Activated CD8-positive, alpha-beta memory T cell treated with anti-CD3 and anti-CD28 coated beads, Interleukin-2, amount 50 U/mL, for 1 hour (primary cell): Measurements from ENCODE around the gene REN.

ENCODE experiments used
- DNase-seq: peaks from one replicate; pipeline ENCODE4 v3.0.0-alpha.2; 2020; ENCODE audit errors: extremely low read depth

The REN gene

GRCh38 chr1:204131978-204132377 lies 34.2 kb downstream of the REN start:
- no peak for DNase-seq

GRCh38 chr1:204130981-204131892 lies 34.9 kb downstream of the REN start:
- DNase-seq, result no peak

DNA sequence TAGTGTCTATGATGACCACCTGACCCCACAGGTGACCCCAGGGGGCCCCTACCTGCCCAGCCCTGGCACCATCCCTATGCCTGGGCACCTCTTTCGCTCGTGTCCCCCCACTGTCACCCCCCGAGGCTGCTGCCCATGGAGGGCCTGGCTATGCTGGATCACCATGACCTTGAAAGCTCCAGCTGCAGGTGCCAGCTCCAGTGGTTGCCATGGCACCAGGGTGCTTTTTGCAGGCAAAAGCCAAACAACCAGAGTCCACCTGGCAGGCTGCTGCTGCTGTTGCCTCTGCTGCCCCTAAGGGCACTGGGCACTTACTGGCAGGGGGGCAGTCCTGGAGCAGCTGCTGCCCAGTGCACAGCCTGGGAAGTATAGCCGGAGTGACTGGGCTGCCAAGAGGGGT lies 36.0 kb downstream of the REN start:
- DNase-seq, result no peak

DNA sequence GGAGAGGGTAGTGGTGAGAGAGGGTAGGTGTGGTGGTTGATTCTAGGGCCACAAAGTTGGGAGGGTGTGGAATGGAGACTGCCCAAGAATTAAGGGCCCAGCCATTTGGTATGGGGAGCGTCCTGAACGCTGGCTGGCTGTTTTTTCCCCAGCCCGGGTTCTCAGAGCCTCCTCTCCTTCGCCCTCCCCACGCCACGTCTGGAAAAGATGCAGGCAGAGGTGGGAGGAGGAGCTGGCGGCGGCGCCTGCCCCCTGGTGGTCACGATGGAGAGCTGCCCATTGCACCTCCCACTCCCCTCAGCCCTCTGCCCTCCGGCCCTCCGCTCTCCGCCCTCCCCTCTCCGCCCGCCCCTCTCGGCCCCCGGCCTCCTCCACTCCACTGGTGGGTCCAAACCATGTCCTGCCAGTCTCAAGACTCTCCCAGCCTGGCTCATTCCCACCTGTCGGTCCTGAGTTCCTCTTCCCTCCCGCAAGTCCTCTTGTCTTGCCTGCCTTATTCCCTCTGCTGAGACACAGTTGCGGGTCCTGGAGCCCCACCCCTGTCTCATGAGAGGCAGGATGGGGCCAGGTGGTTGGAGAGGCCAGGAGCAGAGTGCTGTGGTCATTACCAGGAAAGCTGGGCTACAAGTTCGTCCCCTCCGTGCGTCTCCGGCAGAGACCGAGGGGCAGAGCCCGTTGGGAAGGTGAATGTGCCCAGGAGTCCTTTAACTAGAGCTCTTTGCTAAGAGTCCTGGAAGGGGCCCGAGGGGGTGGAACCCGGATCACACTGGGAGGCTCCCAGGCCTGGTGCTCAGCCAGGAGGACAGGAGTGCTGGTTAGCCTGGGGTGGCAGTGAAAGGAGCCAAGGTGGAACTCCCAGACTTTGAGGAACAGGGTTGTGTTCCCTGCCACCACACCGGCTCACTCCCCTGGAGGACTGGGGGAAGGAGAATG lies 36.9 kb downstream of the REN start:
- peak; percentile 12 for DNase-seq

DNA sequence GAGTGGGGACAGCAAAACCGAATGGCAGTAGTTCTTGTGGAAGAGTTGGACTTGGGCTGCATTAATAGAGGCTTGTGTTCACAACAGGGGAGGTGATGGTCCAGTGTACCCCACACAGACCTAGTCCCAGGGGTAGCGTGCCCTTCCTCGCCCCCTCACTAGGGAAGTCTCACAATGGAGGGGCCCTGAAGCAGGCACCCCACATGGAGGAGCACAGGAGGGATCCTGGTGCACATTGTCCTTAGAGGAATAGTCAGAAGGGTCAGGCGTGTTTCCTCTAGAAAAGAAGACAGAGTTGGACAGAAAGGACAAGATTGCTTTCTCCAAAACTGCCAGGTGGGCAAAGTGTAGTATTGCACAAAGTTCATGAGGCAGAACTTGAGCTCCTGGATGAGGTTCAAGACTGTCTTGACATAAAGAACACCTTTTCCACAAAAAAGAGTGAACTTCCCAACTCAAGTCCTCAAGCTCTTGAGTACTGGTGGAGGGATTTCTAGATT lies 37.6 kb downstream of the REN start:
- DNase-seq, result no peak

DNA sequence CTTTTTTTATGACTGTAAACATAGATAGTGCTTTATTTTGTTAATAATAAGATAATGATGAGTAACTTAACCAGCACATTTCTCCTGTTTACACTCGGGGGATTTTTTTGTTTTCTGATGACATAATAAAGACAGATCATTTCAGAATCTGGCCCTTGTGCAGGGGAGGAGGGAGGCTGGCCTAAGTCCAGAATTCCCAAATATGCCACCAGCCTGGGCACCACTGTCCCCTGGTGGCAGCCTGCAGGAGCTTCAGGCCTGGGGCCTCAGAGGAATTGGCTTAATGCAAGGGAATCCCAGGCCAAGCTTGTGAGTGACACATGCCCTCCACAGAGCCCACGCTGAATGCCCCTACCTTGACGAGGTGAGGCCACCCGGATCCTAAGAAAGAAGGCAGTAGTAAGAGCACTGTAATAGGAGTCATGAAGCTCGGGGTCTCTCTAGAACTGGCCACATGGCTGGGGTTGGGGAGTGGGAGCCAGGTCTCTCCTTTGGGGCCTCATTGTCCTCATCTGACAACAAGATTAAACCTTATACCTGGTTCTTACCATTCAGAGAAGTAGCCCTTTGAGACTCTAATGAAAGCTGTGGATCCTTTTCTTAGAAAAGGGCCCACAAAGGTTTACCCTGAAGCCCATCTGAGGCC lies 38.4 kb downstream of the REN start:
- DNase-seq, result no peak

GRCh38 chr1:204126956-204127355 lies 39.2 kb downstream of the REN start:
- DNase-seq, result no peak

DNA sequence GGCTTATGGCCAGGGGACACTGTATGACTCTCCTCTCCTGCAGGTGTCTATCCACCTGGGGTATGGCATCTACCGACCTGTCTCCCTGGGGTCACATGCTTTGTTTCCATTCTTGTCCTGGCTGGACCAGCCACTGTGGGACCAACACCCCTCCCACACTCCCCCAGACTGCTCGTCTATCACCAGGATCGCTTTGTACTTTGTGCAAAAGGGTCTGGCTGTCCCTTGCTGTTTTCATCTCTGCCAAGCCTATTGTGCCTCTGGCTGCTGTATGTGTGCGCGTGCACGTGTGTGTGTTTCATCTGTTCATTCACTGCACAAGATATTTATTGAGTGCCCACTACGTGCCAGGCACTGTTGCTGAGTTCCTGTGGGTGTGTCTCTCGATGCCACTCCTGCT lies 39.8 kb downstream of the REN start:
- no peak for DNase-seq

DNA sequence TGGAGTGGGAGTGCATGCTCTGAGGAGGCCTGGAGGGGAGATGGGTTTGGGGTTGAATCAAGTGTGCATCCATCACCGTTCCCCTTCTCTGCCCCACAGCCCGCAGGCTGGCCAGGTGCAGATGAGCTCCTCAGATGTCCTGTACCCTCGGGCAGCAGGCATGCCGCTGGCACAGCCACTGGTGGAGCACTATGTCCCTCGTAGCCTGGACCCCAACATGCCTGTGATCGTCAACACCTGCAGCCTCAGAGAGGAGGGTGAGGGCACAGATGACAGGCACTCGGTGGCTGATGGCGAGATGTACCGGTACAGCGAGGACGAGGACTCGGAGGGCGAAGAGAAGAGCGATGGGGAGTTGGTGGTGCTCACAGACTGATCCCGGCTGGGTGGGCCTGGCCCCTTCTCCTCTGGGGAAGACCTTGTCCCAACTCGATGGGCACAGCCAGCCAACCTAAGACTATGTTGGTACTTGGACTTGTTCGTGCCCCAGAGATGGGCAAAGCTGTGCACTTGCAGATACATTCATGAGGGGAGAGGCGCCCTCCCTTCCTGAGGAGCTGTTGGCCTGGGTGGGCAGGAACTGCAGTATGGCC lies 40.3 kb downstream of the REN start:
- DNase-seq, result no peak

GRCh38 chr1:204124639-204125038 lies 41.5 kb downstream of the REN start:
- DNase-seq, result no peak

GRCh38 chr1:204123376-204123775 lies 42.8 kb downstream of the REN start:
- DNase-seq, result no peak

GRCh38 chr1:204121840-204122555 lies 44.1 kb downstream of the REN start:
- no peak for DNase-seq

DNA sequence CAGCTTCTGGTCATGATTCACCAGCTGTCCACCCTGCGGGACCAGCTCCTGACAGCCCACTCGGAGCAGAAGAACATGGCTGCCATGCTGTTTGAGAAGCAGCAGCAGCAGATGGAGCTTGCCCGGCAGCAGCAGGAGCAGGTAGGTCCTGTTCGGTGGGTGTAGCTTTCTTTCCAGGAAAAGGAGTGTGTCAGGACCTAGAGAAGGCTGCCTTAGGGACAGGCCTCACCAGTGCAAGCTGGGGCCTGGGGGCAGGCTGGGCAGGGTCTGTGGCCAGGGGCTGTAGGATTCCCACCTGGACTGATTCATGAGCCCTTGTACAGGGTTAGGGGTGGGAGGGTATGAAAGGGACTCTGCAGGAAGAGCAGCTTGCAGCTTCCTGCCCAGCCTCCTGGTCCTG lies 49.6 kb downstream of the REN start:
- DNase-seq, result no peak

DNA sequence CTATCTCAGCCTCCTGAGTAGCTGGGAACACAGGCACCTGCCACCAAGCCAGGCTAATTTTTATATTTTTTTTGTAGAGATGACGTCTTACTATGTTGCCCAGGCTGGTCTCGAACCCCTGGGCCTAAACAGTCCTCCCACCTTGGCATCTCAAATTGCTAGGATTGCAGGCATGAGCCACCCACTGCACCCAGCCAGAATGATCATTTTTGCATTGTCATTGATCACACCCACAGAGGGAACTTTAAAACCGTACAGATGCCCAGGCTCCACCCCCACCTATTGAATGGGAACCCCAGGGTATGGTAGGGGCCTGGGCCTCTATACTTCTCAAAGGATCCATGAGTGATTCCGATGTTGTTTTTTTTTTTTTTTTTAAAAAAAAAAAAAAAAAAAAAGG lies 51.0 kb downstream of the REN start:
- DNase-seq, result no peak

- no peak for DNase-seq
Observed at GRCh38 chr1:204114606-204115005, 51.5 kb downstream of the REN start.

DNA sequence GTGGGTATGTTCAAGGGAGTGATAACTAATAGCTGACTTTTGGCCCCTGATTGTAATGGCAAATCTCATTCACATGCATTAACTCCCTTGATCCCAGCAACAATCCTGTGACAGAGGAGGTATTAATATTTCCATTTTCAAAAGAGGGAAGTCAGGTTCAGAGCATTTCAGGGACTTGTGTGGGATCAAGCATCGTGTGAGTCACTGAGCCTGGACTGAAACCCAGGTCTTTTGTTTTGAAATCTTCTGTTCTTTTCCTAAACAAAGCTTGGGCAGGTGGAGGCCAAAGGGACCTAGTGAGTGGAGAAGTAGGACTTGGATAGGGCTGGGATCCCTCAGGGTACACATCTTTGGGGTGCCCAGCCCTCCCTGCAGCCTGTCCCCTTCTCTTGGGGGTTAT lies 52.2 kb downstream of the REN start:
- DNase-seq, result no peak

DNA sequence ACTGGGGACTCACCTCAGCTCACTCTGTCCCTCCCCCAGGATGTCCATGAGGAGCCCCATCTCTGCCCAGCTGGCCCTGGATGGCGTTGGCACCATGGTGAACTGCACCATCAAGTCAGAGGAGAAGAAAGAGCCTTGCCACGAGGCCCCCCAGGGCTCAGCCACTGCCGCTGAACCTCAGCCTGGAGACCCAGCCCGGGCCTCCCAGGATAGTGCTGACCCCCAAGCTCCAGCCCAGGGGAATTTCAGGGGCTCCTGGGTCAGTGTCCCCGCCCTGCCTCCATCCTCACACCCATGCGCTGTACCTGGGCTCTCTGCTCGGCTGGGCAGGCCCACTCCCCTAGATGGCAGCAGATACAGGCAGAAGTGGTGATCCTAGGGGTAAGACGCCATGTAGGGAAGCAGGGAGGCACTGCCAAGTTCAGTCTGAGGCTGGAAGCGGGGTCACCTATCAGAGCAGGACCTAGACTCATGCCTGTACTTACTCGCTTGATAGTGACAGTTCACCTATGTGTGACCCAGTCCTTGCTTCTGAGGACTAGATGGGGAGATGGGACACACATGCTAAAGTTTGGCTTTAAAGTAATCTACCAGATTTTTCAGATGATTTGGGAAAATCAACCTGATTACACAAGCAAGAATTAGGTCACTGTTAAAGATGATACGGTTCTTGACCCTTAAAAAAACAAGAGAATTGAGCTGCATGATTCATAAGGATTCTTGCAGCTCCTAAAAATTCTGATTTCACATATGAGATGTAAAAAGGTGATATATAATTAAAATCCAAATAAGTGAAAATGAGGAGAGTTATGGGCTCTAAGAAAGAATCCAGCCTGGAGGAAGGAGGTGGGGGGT lies 53.0 kb downstream of the REN start:
- no peak for DNase-seq

DNA sequence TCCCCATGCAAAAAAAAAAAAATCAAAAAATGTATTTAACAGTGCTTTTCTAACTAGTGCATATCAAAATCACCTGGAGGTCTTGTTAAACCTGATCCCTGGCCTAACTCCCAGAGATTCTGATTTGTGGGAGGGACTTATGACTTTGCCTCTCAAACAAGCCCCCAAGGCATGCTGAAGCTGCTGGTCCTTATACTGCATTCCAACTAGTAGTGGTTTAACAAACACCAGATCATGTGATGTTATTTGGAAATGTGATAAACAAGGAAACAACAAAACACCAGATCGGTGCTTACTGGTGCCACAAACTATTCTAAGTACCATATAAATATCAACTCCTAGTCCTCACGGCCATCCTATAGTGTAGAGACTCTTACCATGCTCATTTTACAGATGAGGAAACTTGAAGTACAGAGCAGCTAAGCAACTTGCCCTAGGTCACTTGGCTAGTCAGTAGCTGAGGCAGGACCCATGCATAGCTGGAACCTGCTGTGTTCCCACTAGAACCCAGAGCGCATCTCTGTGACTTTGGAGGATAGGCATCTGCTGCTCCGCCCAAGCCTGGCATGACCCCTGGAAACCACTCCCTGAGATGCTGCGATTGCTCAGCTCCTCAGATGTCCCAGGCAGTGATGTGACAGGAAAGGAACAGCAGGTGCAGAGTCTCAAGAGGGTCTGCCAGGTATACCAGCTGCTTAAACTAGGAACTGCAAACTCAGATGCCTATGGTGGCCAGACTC lies 55.1 kb downstream of the REN start:
- no peak for DNase-seq
